Trophoblast cell (in vitro differentiated cells and primary cell): ENCODE measurements around the gene NOTCH4.

Experiments used
- DNase-seq, 2 donors: peaks; one replicate each; pipeline ENCODE4 v3.0.0-alpha.2; 2016
- H2AFZ ChIP-seq: 2 replicates; pipeline ENCODE4 v1.6.1; 2013; ENCODE audit warnings: low read length, moderate library complexity, mild to moderate bottlenecking; ENCODE audit not compliant: insufficient read depth, poor library complexity
- H2AK5ac ChIP-seq: 2 replicates; pipeline ENCODE4 v1.6.1; 2013; ENCODE audit warnings: mild to moderate bottlenecking, low read length
- H2BK120ac ChIP-seq: 2 replicates; pipeline ENCODE4 v1.6.1; 2013; ENCODE audit warnings: low read length, mild to moderate bottlenecking, moderate library complexity; ENCODE audit not compliant: insufficient read depth, poor library complexity
- H2BK12ac ChIP-seq: 2 replicates; pipeline ENCODE4 v1.6.1; 2013; ENCODE audit warnings: mild to moderate bottlenecking, low read length, moderate library complexity
- H2BK5ac ChIP-seq: 2 replicates; pipeline ENCODE4 v1.6.1; 2013; ENCODE audit warnings: low read length, low read depth, moderate library complexity, mild to moderate bottlenecking; ENCODE audit not compliant: poor library complexity
- H3K14ac ChIP-seq: 2 replicates; pipeline ENCODE4 v1.6.1; 2013; ENCODE audit warnings: mild to moderate bottlenecking, low read length
- H3K18ac ChIP-seq: 2 replicates; pipeline ENCODE4 v1.6.1; 2013; ENCODE audit warnings: mild to moderate bottlenecking, low read length
- H3K23ac ChIP-seq: 2 replicates; pipeline ENCODE4 v1.6.1; 2013; ENCODE audit warnings: low read length
- H3K27ac ChIP-seq: 2 replicates; pipeline ENCODE4 v1.5.1; 2013; ENCODE audit warnings: low read depth, mild to moderate bottlenecking, inconsistent platforms, low read length, moderate library complexity
- H3K27me3 ChIP-seq: 2 replicates; pipeline ENCODE4 v1.6.1; 2013; ENCODE audit warnings: inconsistent platforms, mild to moderate bottlenecking, low read length, moderate library complexity; ENCODE audit not compliant: insufficient read depth
- H3K36me3 ChIP-seq, 2 experiments: 1 replicate in 1 of 2; 2 replicates in 1 of 2; pipeline ENCODE4 v1.6.1; 2013; ENCODE audit warnings: low read length in 2 of 2, mild to moderate bottlenecking in 2 of 2, moderate library complexity in 1 of 2; ENCODE audit not compliant: insufficient read depth in 2 of 2, control insufficient read depth in 1 of 2
- H3K4ac ChIP-seq: 2 replicates; pipeline ENCODE4 v1.6.1; 2013; ENCODE audit warnings: low read depth, mild to moderate bottlenecking, low read length, moderate library complexity
- H3K4me1 ChIP-seq, 2 experiments: 1 replicate in 1 of 2; 2 replicates in 1 of 2; pipeline ENCODE4 v1.6.1; 2013; ENCODE audit warnings: low read length in 2 of 2, mild to moderate bottlenecking in 2 of 2, moderate library complexity in 1 of 2; ENCODE audit not compliant: insufficient read depth in 2 of 2, control insufficient read depth in 1 of 2
- H3K4me2 ChIP-seq: 2 replicates; pipeline ENCODE4 v1.6.1; 2013; ENCODE audit warnings: inconsistent platforms, mild to moderate bottlenecking, low read length, moderate library complexity
- H3K4me3 ChIP-seq: 2 replicates; pipeline ENCODE4 v1.5.1; 2013; ENCODE audit warnings: mild to moderate bottlenecking, low read depth, low read length, inconsistent platforms
- H3K79me1 ChIP-seq: one replicate; pipeline ENCODE4 v1.6.1; 2013; ENCODE audit warnings: low read length
- H3K79me2 ChIP-seq: 2 replicates; pipeline ENCODE4 v1.6.1; 2013; ENCODE audit warnings: low read length, mild to moderate bottlenecking; ENCODE audit not compliant: control insufficient read depth, insufficient read depth, poor library complexity
- H3K9ac ChIP-seq: 2 replicates; pipeline ENCODE4 v1.6.1; 2013; ENCODE audit warnings: mild to moderate bottlenecking, low read length
- H3K9me3 ChIP-seq: 2 replicates; pipeline ENCODE4 v1.6.1; 2013; ENCODE audit warnings: low read depth, mild to moderate bottlenecking, control low read depth, inconsistent platforms, low read length; ENCODE audit not compliant: insufficient read depth
- H4K12ac ChIP-seq: 2 replicates; pipeline ENCODE4 v1.6.1; 2013; ENCODE audit warnings: low read depth, mild to moderate bottlenecking, low read length, moderate library complexity
- H4K8ac ChIP-seq: 2 replicates; pipeline ENCODE4 v1.6.1; 2013; ENCODE audit warnings: low read depth, mild to moderate bottlenecking, low read length, moderate library complexity
- H4K91ac ChIP-seq: one replicate; pipeline ENCODE4 v1.6.1; 2013; ENCODE audit warnings: low read depth, mild to moderate bottlenecking, low read length, moderate library complexity
- WGBS: extraction: QIAGEN DNeasy Blood & Tissue Kit; methylation state at CpG from one replicate; pipeline ENCODE4 v1.1.7; 2013; ENCODE audit warnings: missing lambda C conversion rate; ENCODE audit not compliant: insufficient read length, insufficient coverage; ENCODE audit errors: extremely low coverage; 5-methylcytosine and 5-hydroxymethylcytosine counted together

The NOTCH4 gene

DNA sequence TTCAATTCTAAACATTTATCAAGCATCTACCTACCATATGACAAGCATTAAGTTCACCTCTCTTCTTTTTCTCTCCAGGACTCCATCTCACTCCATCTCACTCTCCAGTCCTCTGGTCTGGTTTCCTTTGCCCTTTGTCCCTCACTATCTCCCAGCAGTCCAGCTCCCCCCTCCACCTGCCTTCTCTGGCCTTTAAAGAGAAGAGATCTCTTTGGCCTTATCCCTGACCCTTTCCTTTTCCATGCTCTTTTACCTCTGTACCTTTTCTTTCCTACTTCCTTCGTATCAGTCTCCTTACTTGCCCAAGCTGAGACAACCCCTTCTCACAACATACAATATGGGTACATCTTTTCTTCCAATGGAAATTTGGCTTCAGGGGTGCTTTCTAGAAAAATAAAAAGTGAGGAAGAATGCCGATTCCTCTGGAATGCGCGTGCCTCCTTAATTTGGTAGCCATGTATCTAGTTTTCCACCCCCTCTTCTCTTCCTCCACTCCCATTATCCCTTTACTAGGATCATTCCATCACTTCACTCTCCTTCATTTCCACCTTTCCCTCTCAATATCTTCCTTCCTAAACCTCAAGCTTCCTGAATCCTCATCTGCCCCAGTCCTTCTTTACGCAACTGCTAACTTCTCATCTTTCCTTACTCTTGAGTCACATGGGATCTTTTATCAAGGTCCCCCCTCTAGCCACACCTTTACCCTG lies 47.2 kb downstream of the NOTCH4 start:
- Histone ChIP-seq H2BK12ac (peak overlapping the region; percentile 55), H3K79me1 (peaks cover 14% of the 10 kb centered on the region), H3K9me3 (no peaks in the 10 kb centered on the region), H2AFZ (peak overlapping the region; percentile 37), H3K4me1 (peaks cover 13 to 32% of the 10 kb centered on the region in 2 experiments), H4K8ac (peak overlapping the region; percentile 91), H2BK5ac (peak overlapping the region; percentile 62), H3K9ac (peak overlapping the region; percentile 6), H3K79me2 (peaks cover 10% of the 10 kb centered on the region), H3K36me3 (peaks cover 10 to 14% of the 10 kb centered on the region in 2 experiments), H2AK5ac (peak overlapping the region; percentile 69), H3K23ac (no peak overlapping the region), H3K4ac (no peak overlapping the region), H3K27ac (peak overlapping the region; percentile 91), H2BK120ac (peak overlapping the region; percentile 8), H3K14ac (peak overlapping the region; percentile 76), H3K4me2 (peak overlapping the region; percentile 79), H4K91ac (peak overlapping the region; percentile 86), H3K4me3 (no peak overlapping the region), H3K18ac (no peak overlapping the region), H4K12ac (peak overlapping the region; percentile 39), H3K27me3 (no peaks in the 10 kb centered on the region)
- peak; percentile 9 to 11 for DNase-seq
- WGBS = no CpG with 5 or more reads among the region's 5 CpGs

DNA sequence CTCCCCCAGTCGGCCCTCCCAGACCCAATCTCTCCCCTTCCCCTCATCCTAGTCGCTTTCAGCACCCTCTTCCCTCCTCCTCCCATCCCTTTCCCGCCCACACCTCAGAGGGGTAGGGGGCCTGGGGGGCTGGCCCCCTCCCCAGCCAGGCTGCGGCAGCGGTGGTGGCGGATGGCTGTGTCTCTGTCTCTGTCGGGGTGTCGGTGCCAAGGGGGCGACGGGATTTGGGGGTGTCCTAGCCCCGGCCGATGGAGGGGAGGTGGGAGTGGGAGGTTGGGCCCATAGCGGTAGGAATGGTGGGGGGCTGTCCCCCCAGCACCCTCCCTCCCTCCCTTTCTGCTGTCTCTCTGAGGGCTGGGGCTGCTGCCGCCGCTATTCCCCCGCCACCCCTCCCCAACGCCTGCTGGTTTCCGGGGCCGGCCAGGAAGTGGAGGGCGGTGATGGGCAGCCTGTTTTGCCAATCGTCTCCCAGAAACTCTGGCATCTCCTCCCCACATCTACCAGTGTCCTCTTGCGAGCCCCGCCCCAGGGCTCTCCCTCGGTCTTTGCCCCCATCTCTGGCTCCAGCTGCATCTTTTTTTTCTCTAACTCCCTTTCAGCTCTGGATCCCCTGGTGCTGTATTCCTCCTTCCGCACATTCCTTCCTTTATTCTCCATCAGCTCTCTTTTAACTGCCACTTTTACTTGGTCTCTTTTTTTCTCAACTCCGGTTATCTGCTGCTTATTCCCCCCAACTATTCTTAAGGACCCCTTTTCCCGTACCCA lies 48.0 kb downstream of the NOTCH4 start, which contains the start of gene AGPAT1:
Gene AGPAT1 (minus strand): TSS at position 374 of the 765 bp plus-strand sequence. CDS start 4,588 bp downstream, outside the sequence.
- H2BK120ac ChIP-seq = peak within 1 kb of the TSS; percentile 87
- no peak within 1 kb of the TSS for H3K23ac ChIP-seq
- H3K4me2 ChIP-seq = peak within 1 kb of the TSS; percentile 79
- peak within 1 kb of the TSS; percentile 88 for H3K4me3 ChIP-seq
- peak within 1 kb of the TSS; percentile 95 for H3K9ac ChIP-seq
- DNase-seq = peak; percentile 95 to 97
- peak within 1 kb of the TSS; percentile 55 for H2BK12ac ChIP-seq
- peak within 1 kb of the TSS; percentile 96 for H3K14ac ChIP-seq
- peak within 1 kb of the TSS; percentile 97 for H2AFZ ChIP-seq
- peaks cover 9 to 14% of the 10 kb centered on the region in 2 experiments for H3K36me3 ChIP-seq
- H4K8ac ChIP-seq = peak within 1 kb of the TSS; percentile 93
- H4K91ac ChIP-seq = peak within 1 kb of the TSS; percentile 94
- peaks cover 13 to 32% of the 10 kb centered on the region in 2 experiments for H3K4me1 ChIP-seq
- H3K4ac ChIP-seq = peak within 1 kb of the TSS; percentile 92
- H3K27me3 ChIP-seq = no peaks in the 10 kb centered on the region
- H3K9me3 ChIP-seq = no peaks in the 10 kb centered on the region
- H3K18ac ChIP-seq = peak within 1 kb of the TSS; percentile 96
- H4K12ac ChIP-seq = peak within 1 kb of the TSS; percentile 97
- peaks cover 10% of the 10 kb centered on the region for H3K79me2 ChIP-seq
- peak within 1 kb of the TSS; percentile 55 for H2BK5ac ChIP-seq
- no CpG with 5 or more reads among the region's 27 CpGs for WGBS
- H2AK5ac ChIP-seq = peak within 1 kb of the TSS; percentile 97
- peak within 1 kb of the TSS; percentile 91 for H3K27ac ChIP-seq
- H3K79me1 ChIP-seq = peaks cover 14% of the 10 kb centered on the region

DNA sequence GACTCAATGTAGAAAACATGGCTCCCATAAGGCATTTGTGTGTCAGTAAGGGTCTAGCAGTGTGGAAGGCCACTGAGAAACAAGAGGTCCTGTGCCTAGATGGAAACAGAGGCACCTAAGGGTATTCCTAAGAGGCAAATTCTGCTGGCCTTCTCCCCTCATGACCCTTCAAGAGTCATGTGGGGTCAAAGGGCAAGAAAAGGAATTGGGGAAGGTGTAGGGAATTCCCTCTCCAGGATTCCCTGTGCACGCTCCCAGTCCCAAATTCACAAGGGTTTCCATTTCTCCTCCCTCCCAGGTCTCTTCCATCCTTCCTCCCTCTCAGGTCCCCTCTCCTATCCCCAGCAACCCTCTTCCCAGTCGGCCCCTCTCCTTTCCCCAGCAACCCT lies 48.6 kb downstream of the NOTCH4 start:
- peaks cover 13 to 19% of the 10 kb centered on the region in 2 experiments for H3K36me3 ChIP-seq
- peaks cover 10% of the 10 kb centered on the region for H3K79me2 ChIP-seq
- no peaks in the 10 kb centered on the region for H3K9me3 ChIP-seq
- peak overlapping the region; percentile 95 for H3K9ac ChIP-seq
- H3K4me3 ChIP-seq = peak overlapping the region; percentile 88
- H2BK120ac ChIP-seq = peak overlapping the region; percentile 87
- peak overlapping the region; percentile 97 for H4K12ac ChIP-seq
- H3K18ac ChIP-seq = peak overlapping the region; percentile 96
- peaks cover 14% of the 10 kb centered on the region for H3K79me1 ChIP-seq
- H3K27ac ChIP-seq = no peak overlapping the region
- peak overlapping the region; percentile 97 for H2AFZ ChIP-seq
- H3K4ac ChIP-seq = peak overlapping the region; percentile 92
- peak overlapping the region; percentile 97 for H2AK5ac ChIP-seq
- no peak for DNase-seq
- peak overlapping the region; percentile 96 for H3K14ac ChIP-seq
- H3K4me2 ChIP-seq = peak overlapping the region; percentile 77
- H3K4me1 ChIP-seq = peaks cover 13 to 32% of the 10 kb centered on the region in 2 experiments
- H4K8ac ChIP-seq = peak overlapping the region; percentile 93
- H4K91ac ChIP-seq = peak overlapping the region; percentile 94
- no peak overlapping the region for H2BK12ac ChIP-seq
- H3K23ac ChIP-seq = no peak overlapping the region
- no peaks in the 10 kb centered on the region for H3K27me3 ChIP-seq
- WGBS = no CpG with 5 or more reads among the region's 2 CpGs
- peak overlapping the region; percentile 55 for H2BK5ac ChIP-seq

DNA sequence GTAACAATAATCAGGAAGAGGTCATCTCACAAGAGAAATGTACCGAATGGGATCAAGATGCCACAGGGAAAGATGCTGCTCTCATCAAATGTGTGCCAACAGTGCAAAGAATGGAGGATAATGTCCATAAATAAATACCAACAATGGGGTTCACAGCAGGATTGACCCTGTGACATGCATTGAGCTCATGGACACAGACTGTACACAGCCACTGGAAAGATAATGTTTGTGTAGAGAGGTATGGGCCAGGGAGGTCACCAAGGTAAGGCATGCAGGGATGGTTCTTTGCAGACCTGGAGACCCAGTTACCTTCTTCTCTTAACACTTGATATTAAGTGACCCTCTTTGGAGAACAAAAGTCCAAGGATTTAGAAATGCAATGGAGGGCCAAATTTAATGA lies 49.5 kb downstream of the NOTCH4 start:
- H4K8ac ChIP-seq = no peak overlapping the region
- no peak overlapping the region for H2AFZ ChIP-seq
- no CpG with 5 or more reads among the region's 1 CpG for WGBS
- H3K14ac ChIP-seq = no peak overlapping the region
- no peak overlapping the region for H4K12ac ChIP-seq
- H2AK5ac ChIP-seq = no peak overlapping the region
- H2BK120ac ChIP-seq = no peak overlapping the region
- H2BK12ac ChIP-seq = no peak overlapping the region
- H3K79me1 ChIP-seq = peaks cover 14% of the 10 kb centered on the region
- no peak overlapping the region for H3K4me2 ChIP-seq
- DNase-seq = no peak
- H3K79me2 ChIP-seq = peaks cover 10% of the 10 kb centered on the region
- no peak overlapping the region for H3K27ac ChIP-seq
- no peak overlapping the region for H3K4ac ChIP-seq
- H3K9me3 ChIP-seq = no peaks in the 10 kb centered on the region
- H2BK5ac ChIP-seq = no peak overlapping the region
- H3K4me1 ChIP-seq = peaks cover 13 to 32% of the 10 kb centered on the region in 2 experiments
- H3K18ac ChIP-seq = no peak overlapping the region
- no peaks in the 10 kb centered on the region for H3K27me3 ChIP-seq
- H3K4me3 ChIP-seq = no peak overlapping the region
- H3K36me3 ChIP-seq = peaks cover 19 to 22% of the 10 kb centered on the region in 2 experiments
- no peak overlapping the region for H3K9ac ChIP-seq
- no peak overlapping the region for H3K23ac ChIP-seq
- H4K91ac ChIP-seq = no peak overlapping the region
